ENCODE measurements around the gene ST6GAL1. TPM values are rescaled to one million over a fixed set of nuclear protein-coding genes. Genes with fewer than 3 reads are reported as not detected.

The ST6GAL1 gene
- total RNA-seq, 4 donors from 2014 or later = 18.0 to 32.2 (median 20.9) TPM

- peaks cover 0 to 21% (median 0%) of the 10 kb centered on the region in 3 donors for H3K9me3 ChIP-seq
- H3K36me3 ChIP-seq = no peaks in the 10 kb centered on the region
- H3K27me3 ChIP-seq = no peaks in the 10 kb centered on the region
- no peak overlapping the region for H3K4me3 ChIP-seq
- no peak for ATAC-seq
- no peak overlapping the region for H3K27ac ChIP-seq
- WGBS, 2 donors (ENCODE audit: low coverage in 1 of 2) = 57 to 60% methylated on average over 1 to 5 of the region's 5 CpGs
- TF ChIP-seq EP300 (IDR thresholded peaks at IDR 0.05) (no peak), POLR2A (IDR thresholded peaks at IDR 0.05) (no peak), CTCF (IDR thresholded peaks at IDR 0.05) (no peak), POLR2AphosphoS5 (IDR thresholded peaks at IDR 0.05) (no peak)
- peaks cover 0 to 9% (median 0%) of the 10 kb centered on the region in 3 donors for H3K4me1 ChIP-seq
Observed at GRCh38 chr3:187084126-187084525, 153.8 kb downstream of the ST6GAL1 start.

- no peak for TF ChIP-seq POLR2AphosphoS5 (IDR thresholded peaks at IDR 0.05)
- TF ChIP-seq CTCF (IDR thresholded peaks at IDR 0.05) = no peak
- H3K27me3 ChIP-seq = no peaks in the 10 kb centered on the region
- H3K27ac ChIP-seq = no peak overlapping the region
- H3K9me3 ChIP-seq = peaks cover 0 to 24% (median 0%) of the 10 kb centered on the region in 3 donors
- ATAC-seq = no peak
- H3K4me3 ChIP-seq = no peak overlapping the region
- H3K4me1 ChIP-seq = peaks cover 0 to 9% (median 0%) of the 10 kb centered on the region in 3 donors
- no peaks in the 10 kb centered on the region for H3K36me3 ChIP-seq
- 34 to 54% methylated on average over 2 of the region's 2 CpGs for WGBS, 2 donors (ENCODE audit: low coverage in 1 of 2)
Observed at GRCh38 chr3:187084580-187084979, 154.3 kb downstream of the ST6GAL1 start.

- peaks cover 0 to 24% (median 0%) of the 10 kb centered on the region in 3 donors for H3K9me3 ChIP-seq
- no peaks in the 10 kb centered on the region for H3K36me3 ChIP-seq
- no peak for TF ChIP-seq POLR2A (IDR thresholded peaks at IDR 0.05)
- no peak for TF ChIP-seq POLR2AphosphoS5 (IDR thresholded peaks at IDR 0.05)
- no peak overlapping the region for H3K27ac ChIP-seq
- peaks cover 0 to 9% (median 0%) of the 10 kb centered on the region in 3 donors for H3K4me1 ChIP-seq
- H3K4me3 ChIP-seq = no peak overlapping the region
- WGBS, 2 donors (ENCODE audit: low coverage in 1 of 2) = 56 to 61% methylated on average over 3 to 5 of the region's 5 CpGs
- H3K27me3 ChIP-seq = no peaks in the 10 kb centered on the region
- peak; percentile 19 for ATAC-seq
Observed at GRCh38 chr3:187085021-187085666, 154.8 kb downstream of the ST6GAL1 start.

- H3K27ac ChIP-seq = no peak overlapping the region
- WGBS, 2 donors (ENCODE audit: low coverage in 1 of 2) = 100% methylated on average over 1 of the region's 1 CpG
Observed at GRCh38 chr3:187085933-187086332, 155.6 kb downstream of the ST6GAL1 start.

GRCh38 chr3:187086831-187087230 is 156.5 kb downstream of the ST6GAL1 start:
- WGBS, 2 donors (ENCODE audit: low coverage in 1 of 2) = 95 to 100% methylated on average over 1 to 3 of the region's 3 CpGs

More at GRCh38 chr3:187085933-187086332, 155.6 kb downstream of the ST6GAL1 start:
- Histone ChIP-seq H3K36me3 (no peaks in the 10 kb centered on the region), H3K4me1 (peaks cover 0 to 9% (median 0%) of the 10 kb centered on the region in 3 donors), H3K27me3 (no peaks in the 10 kb centered on the region), H3K4me3 (no peak overlapping the region), H3K9me3 (peaks cover 0 to 24% (median 0%) of the 10 kb centered on the region in 3 donors)
- no peak for ATAC-seq
- TF ChIP-seq POLR2A (IDR thresholded peaks at IDR 0.05) = no peak

More at GRCh38 chr3:187086831-187087230, 156.5 kb downstream of the ST6GAL1 start:
- TF ChIP-seq POLR2AphosphoS5 (IDR thresholded peaks at IDR 0.05) = no peak
- TF ChIP-seq POLR2A (IDR thresholded peaks at IDR 0.05) = no peak
- TF ChIP-seq EP300 (IDR thresholded peaks at IDR 0.05) = no peak
- TF ChIP-seq CTCF (IDR thresholded peaks at IDR 0.05) = no peak
- no peak for ATAC-seq
- Histone ChIP-seq H3K9me3 (peaks cover 0 to 24% (median 0%) of the 10 kb centered on the region in 3 donors), H3K4me1 (peaks cover 0 to 9% (median 0%) of the 10 kb centered on the region in 3 donors), H3K36me3 (no peaks in the 10 kb centered on the region), H3K27ac (no peak overlapping the region), H3K4me3 (no peak overlapping the region), H3K27me3 (no peaks in the 10 kb centered on the region)

Data from gastroesophageal sphincter (tissue), 4 donors.